ENCODE measurements around the gene STOML1. TPM values are rescaled to one million over a fixed set of nuclear protein-coding genes. Genes with fewer than 3 reads are reported as not detected.
A peak's percentile ranks its signal among the peaks of the same experiment; 100 is the strongest.

The STOML1 gene
- total RNA-seq, 1 donor from 2014 or later: 15.3 TPM

DNA sequence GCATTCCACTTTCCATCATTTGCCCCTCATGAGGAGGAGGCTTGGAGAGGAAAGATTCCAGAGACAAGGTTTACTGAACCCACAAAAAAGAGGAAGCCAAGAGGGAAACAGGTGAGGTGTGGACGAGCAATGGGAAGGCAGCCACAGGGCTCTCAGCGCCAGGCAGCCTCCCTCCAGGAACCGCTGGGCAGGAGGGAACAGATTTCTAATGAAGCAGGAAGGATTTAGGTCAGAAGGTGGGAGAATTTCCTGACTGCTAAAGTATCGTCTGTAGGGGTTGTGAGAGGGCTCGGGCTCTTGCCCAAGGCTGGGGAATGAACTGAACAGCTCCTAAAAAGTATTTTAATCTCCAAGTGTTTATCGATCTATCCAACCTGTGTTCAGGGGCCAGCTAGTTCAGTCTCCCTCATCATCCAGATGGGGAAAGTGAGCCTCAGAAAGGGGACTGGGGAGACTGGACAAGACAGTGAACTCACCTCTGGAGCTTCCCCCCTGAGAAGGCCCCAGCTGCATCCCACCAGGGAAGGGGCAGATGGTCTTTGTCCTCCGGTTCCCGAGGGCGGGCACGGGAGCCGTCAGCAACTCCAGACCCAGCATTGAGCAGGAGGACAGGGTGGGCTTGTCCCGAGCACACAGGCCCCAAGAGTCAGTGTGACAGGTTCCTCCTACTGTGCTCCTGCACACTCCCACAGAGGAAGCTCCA is 55.4 kb downstream of the STOML1 start:
- peak overlapping the region; percentile 77 to 84 for H3K27ac ChIP-seq
- H3K4me3 ChIP-seq: peak overlapping the region in 1 of 2 donors; percentile 42
- H3K27me3 ChIP-seq: no peaks in the 10 kb centered on the region
- intact Hi-C loops (cut with DNase I): no loop called here
- DNase-seq (ENCODE audit: low spot score in 2 of 2): no peak
- H3K36me3 ChIP-seq: peaks cover 0 to 5% of the 10 kb centered on the region in 2 donors
- H3K4me1 ChIP-seq: peaks cover 21 to 74% of the 10 kb centered on the region in 2 donors
- TF ChIP-seq, protein P1, sequence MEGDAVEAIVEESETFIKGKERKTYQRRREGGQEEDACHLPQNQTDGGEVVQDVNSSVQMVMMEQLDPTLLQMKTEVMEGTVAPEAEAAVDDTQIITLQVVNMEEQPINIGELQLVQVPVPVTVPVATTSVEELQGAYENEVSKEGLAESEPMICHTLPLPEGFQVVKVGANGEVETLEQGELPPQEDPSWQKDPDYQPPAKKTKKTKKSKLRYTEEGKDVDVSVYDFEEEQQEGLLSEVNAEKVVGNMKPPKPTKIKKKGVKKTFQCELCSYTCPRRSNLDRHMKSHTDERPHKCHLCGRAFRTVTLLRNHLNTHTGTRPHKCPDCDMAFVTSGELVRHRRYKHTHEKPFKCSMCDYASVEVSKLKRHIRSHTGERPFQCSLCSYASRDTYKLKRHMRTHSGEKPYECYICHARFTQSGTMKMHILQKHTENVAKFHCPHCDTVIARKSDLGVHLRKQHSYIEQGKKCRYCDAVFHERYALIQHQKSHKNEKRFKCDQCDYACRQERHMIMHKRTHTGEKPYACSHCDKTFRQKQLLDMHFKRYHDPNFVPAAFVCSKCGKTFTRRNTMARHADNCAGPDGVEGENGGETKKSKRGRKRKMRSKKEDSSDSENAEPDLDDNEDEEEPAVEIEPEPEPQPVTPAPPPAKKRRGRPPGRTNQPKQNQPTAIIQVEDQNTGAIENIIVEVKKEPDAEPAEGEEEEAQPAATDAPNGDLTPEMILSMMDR (IDR thresholded peaks at IDR 0.05): no peak
- H3K9me3 ChIP-seq: no peaks in the 10 kb centered on the region

DNA sequence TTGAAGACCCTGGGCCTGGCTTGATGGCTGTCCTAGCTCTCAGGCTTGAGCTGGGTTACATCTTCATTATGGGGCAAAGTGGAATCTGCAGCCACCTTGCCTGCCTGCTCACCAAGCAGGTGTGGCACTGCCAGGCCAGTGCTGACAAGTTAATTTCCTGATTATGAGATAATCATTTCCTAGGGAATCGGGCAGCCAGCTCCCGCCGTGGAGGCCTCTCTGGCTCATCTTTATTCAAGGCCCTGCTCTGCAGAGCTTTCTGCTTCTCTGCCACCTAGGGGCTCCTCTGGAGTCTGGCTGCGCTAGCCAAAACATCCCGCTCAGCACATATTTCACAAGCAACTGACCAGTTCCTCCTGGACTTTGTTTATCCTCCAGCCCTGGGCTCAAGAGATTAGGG is 55.9 kb downstream of the STOML1 start:
- intact Hi-C loops (cut with DNase I): no loop called here
- TF ChIP-seq, protein P1 (IDR thresholded peaks at IDR 0.05): peak in 2 of 3 experiments; percentile 37 to 46
- peak in 1 of 2 donors; percentile 80 for DNase-seq (ENCODE audit: low spot score in 2 of 2)
- H3K36me3 ChIP-seq: peaks cover 0 to 5% of the 10 kb centered on the region in 2 donors
- H3K27me3 ChIP-seq: no peaks in the 10 kb centered on the region
- H3K4me1 ChIP-seq: peaks cover 23 to 74% of the 10 kb centered on the region in 2 donors
- H3K9me3 ChIP-seq: no peaks in the 10 kb centered on the region
- H3K27ac ChIP-seq: peak overlapping the region; percentile 77 to 84
- peak overlapping the region in 1 of 2 donors; percentile 42 for H3K4me3 ChIP-seq

DNA sequence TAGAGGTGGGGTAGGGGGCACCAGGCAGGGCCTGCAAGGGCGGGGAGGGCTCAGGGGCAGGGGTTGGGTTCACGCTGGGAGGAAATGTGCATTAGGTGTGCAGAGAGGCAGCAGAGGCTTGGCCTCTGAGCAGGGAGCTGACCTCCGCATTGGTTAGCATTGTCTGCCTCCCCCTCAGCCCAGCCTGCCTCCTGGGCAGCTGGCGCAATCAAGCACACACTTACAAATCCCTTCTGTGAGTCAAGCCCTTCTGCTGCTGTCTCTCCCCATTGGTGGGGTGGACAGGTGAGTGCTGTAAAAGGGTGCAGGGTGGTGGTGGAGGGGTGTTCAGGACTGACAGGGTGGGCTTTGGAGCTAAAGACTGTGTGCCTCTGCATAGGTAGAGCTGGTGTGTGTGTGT is 56.5 kb downstream of the STOML1 start:
- TF ChIP-seq, protein P1 (IDR thresholded peaks at IDR 0.05): no peak
- Histone ChIP-seq H3K9me3 (no peaks in the 10 kb centered on the region), H3K27ac (peak overlapping the region; percentile 77 to 84), H3K4me3 (no peak overlapping the region), H3K27me3 (no peaks in the 10 kb centered on the region), H3K36me3 (peaks cover 0 to 5% of the 10 kb centered on the region in 2 donors), H3K4me1 (peaks cover 21 to 70% of the 10 kb centered on the region in 2 donors)
- intact Hi-C loops (cut with DNase I): no loop called here
- DNase-seq (ENCODE audit: low spot score in 2 of 2): no peak

DNA sequence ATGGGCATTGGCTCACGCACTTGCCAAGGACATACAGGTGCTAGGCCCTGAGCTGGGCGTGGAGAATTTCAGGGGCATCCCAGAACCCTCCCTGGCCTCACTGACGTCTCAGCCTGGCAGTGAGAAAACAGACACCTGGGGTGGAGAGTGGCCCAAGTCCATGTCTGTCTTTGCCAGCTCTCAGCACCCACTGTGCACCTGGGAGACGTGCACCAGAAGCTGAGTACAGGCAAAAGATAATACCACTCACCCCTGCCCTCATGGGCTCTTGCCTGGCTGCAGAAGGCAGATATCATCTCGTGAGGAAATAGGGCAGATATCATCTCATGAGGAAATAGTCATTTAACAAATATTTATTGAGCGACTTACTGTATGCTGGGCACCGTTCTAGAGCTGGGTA is 57.8 kb downstream of the STOML1 start:
- Histone ChIP-seq H3K36me3 (peaks cover 0 to 5% of the 10 kb centered on the region in 2 donors), H3K27ac (peak overlapping the region; percentile 22 to 82), H3K4me3 (no peak overlapping the region), H3K4me1 (peaks cover 25 to 70% of the 10 kb centered on the region in 2 donors), H3K9me3 (no peaks in the 10 kb centered on the region), H3K27me3 (no peaks in the 10 kb centered on the region)
- DNase-seq (ENCODE audit: low spot score in 2 of 2): no peak
- intact Hi-C loops (cut with DNase I): no loop called here
- TF ChIP-seq, protein P1 (IDR thresholded peaks at IDR 0.05): no peak

DNA sequence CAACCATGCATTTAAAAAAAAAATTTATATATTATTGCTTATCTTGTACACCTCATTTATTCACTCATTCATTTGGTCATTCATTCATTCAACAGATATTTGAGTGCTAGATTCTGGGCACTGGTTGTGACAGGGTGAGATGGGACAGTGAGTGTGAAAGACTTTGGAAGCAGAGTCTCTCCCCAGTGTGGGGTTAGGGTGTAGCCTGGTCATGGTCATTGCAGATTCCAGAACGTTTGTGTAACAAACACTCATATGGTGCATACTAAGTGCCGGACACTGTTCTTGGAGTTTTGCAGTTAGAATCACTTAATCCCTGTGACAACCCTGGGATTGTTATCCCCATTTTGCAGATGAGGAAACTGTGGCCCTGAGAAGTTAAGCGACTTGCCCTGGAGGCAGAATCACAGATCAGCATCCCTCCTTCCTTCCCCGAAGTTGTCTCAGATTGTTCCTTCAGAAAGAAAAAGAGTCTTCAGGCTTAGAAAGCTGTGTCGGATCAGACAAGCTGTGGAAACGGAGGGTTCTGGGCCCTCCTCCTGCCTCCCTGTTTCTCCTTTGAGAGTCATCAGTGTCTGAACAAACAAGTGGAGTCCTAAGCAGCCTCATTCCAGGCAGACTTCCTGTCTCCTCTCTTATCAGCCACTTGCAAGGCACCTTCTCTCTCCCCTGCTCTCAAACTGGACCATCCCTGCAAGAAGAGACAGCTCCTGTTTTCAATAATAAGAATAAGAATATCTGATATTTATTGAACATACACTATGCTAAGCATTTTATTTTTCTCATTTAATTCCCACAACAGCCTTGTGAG is 59.5 kb downstream of the STOML1 start:
- TF ChIP-seq, protein P1 (IDR thresholded peaks at IDR 0.05): no peak
- Histone ChIP-seq H3K4me3 (no peak overlapping the region), H3K36me3 (peaks cover 0 to 5% of the 10 kb centered on the region in 2 donors), H3K4me1 (peaks cover 28 to 67% of the 10 kb centered on the region in 2 donors), H3K27me3 (no peaks in the 10 kb centered on the region), H3K9me3 (no peaks in the 10 kb centered on the region), H3K27ac (peak overlapping the region; percentile 22 to 82)
- no peak for DNase-seq (ENCODE audit: low spot score in 2 of 2)
- intact Hi-C loops (cut with DNase I): no loop called here
